Measurements from ENCODE around the gene MTUS2.

- no peak for TF ChIP-seq POLR2A (IDR thresholded peaks at IDR 0.05; ENCODE audit: low read length)
- TF ChIP-seq GATA1 (IDR thresholded peaks at IDR 0.05; ENCODE audit: low read depth, low read length) = no peak
Observed at GRCh38 chr13:29505511-29505910, 685.4 kb downstream of the MTUS2 start.

All from erythroblast (primary cell).